ENCODE measurements around the gene S100A14.

GRCh38 chr1:153585006-153585405 is 31.1 kb downstream of the S100A14 start:
- TF ChIP-seq CTCF (IDR thresholded peaks at IDR 0.05): no peak
- no peak for TF ChIP-seq POLR2A (IDR thresholded peaks at IDR 0.05)

Measured in Peyer's patch (tissue), 4 donors.